Measurements from ENCODE around the gene PPP1R13B.

- no peak for TF ChIP-seq CTCF (IDR thresholded peaks at IDR 0.05 in 2 of 3, conservative IDR thresholded peaks at IDR 0.05 in 1 of 3; ENCODE audit: borderline replicate concordance in 1 of 3, insufficient read depth in 1 of 3, low read depth in 2 of 3, low read length in 2 of 3)
- no peak for TF ChIP-seq ZNF274 (IDR thresholded peaks at IDR 0.05; ENCODE audit: low read depth, low read length)
Measured at GRCh38 chr14:103887170-103887501, 39.8 kb upstream of the PPP1R13B start.
